NCI-H2081 treated with DMSO at 0.1 percent for 48 hours (cell line): ENCODE results near the gene EYA2.
"Not testable (repeated sequence)": the region's sequence is repeated elsewhere in the genome, so short reads cannot be mapped to it uniquely, and the experiment has no call there.

Experiments used
- DNase-seq: peaks from one replicate; lab custom pipeline; 2025; lab: John Stamatoyannopoulos, UW

Gene EYA2

DNA sequence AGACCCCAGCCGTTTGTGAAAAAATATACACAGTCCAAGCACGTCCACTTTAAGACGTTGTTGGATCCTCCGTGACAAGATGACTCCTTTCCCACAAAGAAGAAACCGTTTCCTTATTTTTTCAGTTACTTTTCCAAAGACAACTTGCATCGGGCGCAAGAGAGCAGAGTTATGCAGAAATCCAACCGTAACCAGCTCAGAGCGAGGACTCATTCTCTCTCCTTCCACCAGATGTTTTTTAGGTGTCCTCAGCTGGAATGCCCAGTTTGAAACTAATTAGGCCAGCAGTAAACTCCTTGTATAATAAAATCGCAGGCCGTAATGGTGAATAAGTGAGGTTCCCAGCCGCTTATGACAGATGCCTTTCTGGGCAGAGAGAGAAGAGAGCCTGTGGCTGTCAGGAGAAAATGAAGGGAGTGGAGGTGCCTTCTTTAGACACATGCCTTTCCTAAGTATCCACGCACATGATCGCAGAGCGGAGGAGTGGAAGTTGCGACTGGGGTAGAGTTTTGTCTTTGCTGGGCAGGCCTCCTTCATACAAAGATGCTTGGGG, 2.8 kb downstream of the EYA2 start:
- DNase-seq = no peak

GRCh38 chr20:46898423-46898822, 3.8 kb downstream of the EYA2 start:
- no peak for DNase-seq

- no peak for DNase-seq
Measured at GRCh38 chr20:46899621-46900020, 5.0 kb downstream of the EYA2 start.

DNA sequence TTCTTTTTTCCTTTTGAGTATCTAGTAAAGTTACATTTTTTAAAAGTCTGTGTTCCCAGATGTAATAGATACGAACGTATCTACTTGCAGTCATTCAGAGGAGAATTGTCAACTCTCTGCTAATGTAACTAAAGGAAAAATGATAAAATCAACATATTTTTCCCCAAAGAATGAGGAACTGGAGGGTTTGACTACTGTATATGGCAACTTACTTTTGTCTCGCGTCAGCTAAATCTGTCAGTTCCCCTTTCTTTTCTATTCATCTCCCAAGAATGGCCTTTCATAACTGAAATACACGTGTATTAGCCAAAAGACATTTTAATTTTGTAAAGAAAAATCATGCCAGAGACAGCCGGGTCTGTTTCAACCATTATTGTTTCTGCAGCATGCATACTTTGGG, 5.4 kb downstream of the EYA2 start:
- no peak for DNase-seq

- no peak for DNase-seq
Measured at GRCh38 chr20:46900826-46901225, 6.2 kb downstream of the EYA2 start.

DNA sequence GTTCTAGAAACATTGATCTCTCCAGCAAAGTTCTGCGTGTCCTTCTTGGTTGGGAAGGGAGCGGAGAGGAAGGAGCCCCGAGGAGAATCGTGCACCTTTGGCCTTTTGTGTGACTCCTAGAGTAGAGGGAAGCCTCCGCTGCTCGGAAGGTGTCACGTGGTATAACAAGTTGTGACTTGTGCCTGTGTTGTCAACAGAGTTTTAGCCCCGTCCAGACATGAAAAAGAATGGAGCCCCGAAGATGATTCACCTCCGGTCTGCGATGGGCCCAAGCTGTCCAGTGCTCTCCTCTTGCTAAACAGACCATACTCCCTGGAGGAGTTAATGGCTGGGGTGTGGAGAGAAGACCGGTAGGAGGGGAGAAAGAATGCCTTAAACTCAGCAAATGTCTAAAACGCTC, 7.0 kb downstream of the EYA2 start:
- DNase-seq = no peak

DNA sequence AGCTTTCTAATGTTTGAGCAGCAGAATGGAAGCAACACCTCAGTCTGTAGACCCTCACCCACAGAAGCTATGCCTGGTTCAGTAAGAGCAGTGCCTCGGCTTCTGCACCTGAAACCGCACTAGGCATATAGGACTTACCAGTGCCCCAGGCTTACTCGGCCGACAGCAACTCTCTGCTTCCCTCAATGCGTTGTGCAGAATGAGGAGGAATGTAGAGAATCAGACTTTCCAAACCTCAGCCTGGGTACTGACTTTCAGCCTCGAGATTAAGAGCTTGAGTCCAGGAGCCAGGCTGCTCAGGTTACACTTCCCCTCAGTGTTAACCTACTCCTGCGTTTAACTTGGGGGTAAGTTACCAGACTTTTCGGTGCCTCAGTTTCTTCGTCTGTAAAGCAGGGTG, 8.6 kb downstream of the EYA2 start:
- no peak for DNase-seq

DNA sequence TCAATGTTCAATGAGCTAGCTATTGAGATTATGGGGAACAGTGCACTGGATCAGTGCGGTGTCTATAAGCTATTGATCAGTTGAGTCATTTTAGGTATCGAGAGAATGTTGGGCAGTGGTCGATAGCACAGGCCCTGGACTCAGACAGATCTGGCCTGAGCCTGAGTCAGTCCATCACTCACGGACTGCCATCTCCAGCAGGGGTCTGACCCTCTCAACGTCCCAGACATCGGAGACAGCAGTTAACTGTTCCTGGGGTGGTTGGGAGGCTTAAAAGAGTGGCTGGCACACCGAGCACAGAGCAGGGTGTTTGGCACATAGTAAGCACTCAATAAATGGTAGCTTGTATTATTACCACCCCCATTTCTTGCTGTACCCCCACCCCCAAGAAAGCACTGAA, 9.3 kb downstream of the EYA2 start:
- DNase-seq = no peak

DNA sequence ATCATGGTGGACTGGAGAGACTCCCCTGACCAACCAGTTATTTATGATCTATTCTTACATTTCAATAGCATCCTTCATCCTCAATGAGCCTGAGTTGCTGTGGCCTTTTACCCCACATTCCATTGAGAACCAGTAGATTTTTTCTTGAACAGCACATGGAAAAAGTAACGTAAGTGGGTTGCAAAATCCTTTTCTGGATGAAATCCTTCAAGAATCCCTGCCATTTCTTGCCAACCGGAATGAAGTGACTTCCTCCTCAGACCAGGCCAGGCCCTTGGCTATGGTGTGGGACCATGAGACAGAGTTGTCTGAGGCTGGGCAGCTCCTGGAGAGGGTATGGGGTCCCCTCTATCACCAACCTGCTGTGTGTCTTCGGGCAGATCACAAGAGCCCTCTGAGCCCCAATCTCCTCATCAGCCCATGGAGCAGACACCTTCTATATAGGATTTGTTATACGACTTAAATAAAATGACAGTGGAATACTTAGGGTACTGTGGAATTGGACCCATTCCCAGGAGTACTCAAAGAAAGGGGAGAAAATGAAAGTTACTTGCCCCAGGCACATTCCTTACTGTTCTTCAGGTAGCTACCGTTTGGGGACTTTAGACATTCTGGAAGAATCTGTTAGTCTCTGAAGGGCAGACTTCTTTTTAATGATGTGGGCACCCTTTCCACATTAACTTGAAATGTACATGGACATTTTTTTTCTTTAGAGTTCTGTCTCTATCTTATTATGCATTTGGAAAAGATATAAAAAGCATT, 10.9 kb downstream of the EYA2 start:
- DNase-seq = no peak

DNA sequence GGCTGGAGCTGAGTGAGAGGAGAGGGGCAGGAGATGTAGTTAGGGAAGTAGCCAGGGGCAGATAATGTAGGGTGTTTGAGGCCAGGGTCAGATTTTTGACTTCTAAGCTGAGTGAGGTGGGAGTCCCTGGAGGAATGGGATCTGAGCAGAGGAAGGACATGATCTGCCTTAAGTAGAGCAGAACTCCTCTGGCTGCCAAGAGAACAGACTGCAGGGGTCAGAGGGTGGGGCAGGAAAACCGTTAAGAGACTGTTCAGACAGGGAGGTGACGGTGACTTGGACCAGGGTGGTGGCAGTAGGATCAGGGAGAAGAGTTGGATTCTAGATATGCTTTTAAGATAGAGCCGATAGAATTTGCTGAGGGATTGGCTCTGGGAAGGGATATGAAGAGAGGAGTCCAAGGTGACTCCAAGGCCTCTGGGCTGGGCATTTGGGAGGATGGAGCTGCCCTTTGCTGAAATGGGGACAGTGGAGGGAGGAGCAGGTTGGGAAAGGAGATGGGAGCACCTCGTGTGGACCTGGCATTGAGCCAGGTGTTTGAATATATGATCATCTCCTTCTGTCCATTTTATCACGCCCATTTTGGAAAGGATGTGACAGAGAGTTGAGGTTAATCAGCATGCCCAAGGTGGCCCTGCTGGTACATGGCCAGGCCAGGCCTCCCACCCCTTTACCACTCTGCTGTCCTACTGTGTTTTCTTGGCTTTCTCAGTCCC, 18.8 kb downstream of the EYA2 start:
- no peak for DNase-seq

- no peak for DNase-seq
Measured at GRCh38 chr20:46914789-46915379, 20.2 kb downstream of the EYA2 start.

DNA sequence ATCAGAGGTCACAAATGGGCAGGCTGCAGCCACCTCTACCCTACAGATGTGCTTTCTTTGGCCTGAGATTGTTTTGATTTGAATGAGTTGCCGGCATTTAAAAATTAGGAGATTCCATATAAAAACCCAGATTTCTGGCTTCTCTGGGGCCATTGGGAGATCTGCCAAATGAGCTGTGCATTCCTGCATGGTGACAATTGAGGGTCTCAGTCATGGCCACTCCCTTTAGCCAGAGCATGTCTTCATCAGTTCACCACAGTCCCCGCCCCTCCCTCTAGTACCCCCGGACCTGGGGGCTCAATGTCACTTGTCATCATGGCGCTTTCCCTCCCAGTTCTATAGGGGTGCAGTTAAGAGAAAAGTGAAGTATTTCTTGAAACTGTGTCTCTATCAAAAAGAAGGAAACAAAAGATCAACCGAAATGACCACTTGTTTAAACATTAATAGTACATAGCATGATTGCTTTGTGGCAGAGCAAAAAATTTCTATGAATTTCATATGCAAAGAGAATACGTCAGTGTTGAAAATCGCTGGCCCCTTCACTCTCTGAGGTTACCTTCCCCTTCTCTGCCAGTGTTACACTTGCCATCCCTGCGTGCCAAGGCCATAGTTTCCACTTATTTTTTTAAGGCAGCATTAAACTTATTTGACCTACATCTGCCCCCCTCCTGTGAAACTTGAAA, 21.1 kb downstream of the EYA2 start:
- DNase-seq = no peak

- no peak for DNase-seq
Measured at GRCh38 chr20:46916258-46916603, 21.6 kb downstream of the EYA2 start.

DNA sequence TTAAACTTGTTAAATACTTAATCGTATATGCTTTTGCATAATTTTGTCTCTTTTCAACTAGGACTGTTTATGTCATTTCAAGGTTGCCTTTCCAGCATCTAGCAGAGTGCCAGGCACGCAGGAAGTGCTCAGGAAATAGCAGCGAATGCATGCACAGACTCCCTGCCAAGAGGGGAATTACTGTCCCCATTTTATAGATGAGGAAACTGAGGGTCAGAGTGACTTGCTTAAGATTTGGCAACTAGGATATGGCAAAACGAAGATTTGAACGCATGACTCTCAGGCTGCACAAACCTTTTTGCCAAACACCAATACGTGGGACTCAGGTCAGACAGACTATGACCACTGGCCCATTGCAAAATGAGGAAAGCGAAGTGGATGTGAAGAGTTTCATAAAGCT, 22.5 kb downstream of the EYA2 start:
- DNase-seq = no peak

DNA sequence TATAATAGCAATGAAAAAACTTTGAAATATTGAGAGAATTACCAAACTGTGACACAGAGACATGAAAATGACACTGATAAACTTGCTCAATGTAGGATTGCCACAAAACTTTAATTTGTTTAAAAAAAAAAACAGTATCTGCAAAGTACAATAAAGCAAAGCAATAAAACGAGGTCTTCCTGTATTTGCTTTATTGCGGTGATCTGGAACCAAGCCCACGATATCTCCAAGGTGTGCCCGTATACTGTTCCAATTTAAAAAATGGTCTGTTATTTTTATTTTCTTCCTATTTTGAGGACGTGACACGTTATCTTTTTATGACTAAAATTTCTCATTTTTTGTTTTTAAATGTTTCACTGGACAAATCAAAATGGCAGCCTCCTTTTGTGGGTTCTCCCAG, 25.5 kb downstream of the EYA2 start:
- DNase-seq = no peak

DNA sequence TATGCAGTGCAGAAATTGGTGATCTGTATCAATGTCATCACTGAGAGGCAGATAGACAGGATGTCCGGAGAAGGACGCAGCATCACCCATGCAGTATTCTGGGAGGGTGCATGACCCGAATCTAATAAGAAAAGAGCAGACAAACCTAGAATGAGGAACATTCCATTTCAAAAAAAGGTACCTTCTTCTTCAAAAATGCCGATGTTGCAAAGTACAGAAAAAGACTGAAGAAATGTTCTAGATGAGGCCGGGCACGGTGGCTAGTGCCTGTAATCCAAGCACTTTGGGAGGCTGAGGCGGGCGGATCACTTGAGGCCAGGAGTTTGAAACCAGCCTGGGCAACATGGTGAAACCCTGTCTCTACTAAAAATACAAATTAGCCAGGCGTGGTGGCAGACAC, 28.2 kb downstream of the EYA2 start:
- not testable (repeated sequence) for DNase-seq

DNA sequence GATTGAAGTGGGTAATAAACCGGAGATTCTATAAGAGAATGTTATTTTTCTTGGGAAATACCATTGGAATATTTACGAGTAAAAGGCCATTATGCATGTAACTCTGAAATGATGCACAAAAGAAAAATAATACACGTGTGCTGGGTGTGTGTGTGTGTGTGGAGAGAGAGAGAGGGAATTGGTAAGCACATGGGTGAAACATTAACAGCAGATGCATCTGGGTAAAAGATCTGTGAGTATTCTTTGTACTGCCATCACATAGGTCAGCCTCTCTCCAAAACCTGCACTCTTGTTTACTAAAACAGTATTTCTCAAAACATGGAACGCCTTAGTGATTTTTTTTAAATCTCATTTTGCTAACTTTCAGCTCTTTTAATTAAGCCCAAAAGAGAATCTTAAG, 28.9 kb downstream of the EYA2 start:
- no peak for DNase-seq

GRCh38 chr20:46928580-46929132, 34.0 kb downstream of the EYA2 start:
- DNase-seq = no peak

DNA sequence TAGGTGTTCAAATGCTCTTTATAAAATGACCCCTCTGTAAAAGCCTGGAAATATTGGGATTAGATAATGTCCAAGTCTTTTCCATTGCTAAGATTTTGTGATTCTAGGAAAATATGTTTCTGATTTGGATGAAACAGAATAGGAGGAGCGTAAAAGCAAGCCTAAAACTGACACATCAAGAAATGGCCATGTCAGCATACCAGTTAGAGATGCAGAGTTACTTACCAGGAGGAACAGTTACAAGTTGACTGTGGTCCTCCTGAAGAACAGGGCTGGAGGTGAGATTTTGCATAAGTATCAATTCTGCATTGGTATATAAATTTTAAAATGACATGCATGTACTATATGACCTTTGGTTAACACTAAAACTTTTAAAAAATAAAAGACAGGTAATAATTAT, 35.3 kb downstream of the EYA2 start:
- DNase-seq = no peak

- DNase-seq = no peak
Measured at GRCh38 chr20:46930640-46931339, 36.1 kb downstream of the EYA2 start.

DNA sequence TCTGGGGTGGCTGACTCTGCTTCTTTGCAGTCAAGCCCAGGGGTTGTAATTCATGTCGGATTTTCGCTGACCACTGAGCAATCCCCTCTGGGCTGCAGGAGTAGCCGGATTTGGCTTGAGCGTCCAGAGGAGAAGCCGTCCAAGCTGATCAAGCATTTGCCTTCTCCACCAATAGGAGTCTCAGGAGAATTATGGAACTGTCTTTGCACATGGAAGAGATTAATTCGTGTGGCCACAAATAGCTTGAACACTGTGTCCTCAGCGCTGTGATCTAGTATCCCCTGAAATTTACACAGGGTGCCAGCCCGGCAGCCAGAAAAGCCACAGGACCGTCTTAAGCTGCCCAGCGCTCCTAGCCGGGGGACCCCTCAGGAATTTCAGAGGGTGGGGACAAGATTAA, 37.1 kb downstream of the EYA2 start:
- DNase-seq = no peak

DNA sequence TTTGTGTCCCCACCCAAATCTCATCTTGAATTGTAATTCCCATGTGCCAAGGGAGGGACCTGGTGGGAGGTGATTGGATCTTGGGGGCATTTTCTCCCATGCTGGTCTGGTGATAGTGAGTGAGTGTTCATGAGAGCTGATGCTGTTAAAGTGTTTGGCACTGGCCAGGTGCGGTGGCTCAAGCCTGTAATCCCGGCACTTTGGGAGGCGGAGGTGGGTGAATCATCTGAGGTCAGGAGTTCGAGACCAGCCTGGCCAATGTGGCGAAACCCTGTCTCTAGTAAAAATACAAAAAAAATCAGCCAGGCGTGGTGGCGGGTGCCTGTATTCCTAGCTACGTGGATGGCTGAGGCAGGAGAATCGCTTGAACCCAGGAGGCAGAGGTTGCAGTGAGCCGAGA, 37.8 kb downstream of the EYA2 start:
- DNase-seq = not testable (repeated sequence)
